ENCODE data around the gene AK9.
A peak's percentile ranks its signal among the peaks of the same experiment; 100 is the strongest.
"Not testable (repeated sequence)": the region's sequence is repeated elsewhere in the genome, so short reads cannot be mapped to it uniquely, and the experiment has no call there.

AK9 gene

DNA sequence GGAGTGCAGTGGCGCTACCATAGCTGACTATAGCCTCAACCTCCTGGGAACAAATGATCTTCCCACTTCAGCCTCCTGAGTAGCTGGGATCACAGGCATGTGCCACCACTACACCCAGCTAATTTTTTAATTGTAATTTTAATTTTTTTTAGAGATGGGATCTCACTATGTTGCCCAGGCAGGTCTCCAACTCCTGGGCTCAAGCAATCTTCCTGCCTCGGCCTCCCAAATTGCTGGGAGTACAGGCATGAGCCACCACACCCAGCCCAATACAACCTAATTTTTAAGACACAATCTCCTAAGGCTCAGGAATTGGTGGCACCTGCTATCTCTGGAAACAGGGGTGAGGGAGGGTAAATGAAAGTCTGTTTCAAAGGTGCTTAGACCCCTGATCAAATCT lies 213.8 kb downstream of the AK9 start:
- DNase-seq: no peak

DNA sequence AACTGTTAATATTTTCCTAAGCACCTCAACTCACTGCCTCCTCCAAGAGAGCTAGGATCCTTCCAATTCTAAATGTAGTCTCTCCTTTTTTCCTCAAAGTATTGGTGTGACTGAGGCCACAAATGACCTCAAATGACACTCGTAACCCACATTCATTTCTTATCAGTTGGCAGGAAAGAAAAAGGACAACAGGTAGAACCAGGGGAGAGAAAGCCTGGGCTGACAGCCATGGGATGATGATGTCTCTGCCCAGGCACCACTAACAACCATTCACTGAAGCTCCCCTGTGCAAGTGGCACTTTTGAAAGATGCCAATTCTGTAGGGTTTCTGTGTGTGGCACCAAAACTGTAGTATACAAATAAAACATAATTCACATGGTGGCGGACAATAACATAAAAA lies 215.4 kb downstream of the AK9 start:
- DNase-seq: no peak

DNA sequence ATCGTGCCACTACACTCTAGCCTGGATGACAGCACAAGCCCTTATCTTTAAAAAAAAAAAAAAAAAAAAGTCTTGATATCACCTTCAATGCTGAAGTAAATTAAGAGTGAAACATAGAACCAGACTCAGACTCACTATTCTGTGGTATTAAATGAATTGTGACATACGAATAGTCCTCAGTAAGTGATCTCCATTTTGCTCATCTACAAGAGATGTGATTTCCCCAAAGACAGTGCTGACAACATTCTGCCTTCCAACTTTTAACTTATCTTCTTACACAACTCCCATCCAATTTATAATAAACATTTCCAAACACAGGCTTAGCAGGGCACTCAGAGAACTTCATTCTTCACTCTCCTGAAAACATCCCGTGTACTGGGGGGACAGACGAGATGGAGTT lies 216.0 kb downstream of the AK9 start:
- DNase-seq: no peak

DNA sequence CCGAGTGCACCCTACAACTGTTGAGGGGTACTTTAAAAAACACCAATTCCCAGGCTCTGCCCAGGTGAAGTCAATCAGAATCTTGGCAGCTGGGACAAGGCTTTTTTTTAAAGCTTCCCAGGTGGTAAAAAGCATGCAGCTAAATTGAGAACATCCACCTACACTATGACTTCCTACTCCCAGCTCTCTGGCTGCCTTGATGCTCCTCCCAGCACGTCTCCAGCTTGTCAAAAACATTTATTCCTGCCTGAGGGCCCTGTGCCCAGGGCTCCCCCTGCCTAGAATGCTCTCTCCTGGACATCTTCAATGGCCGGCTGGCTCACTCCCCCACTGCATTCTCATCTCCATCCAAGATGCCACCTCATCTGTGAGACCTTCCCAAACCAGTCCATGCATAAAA lies 217.9 kb downstream of the AK9 start:
- no peak for DNase-seq

DNA sequence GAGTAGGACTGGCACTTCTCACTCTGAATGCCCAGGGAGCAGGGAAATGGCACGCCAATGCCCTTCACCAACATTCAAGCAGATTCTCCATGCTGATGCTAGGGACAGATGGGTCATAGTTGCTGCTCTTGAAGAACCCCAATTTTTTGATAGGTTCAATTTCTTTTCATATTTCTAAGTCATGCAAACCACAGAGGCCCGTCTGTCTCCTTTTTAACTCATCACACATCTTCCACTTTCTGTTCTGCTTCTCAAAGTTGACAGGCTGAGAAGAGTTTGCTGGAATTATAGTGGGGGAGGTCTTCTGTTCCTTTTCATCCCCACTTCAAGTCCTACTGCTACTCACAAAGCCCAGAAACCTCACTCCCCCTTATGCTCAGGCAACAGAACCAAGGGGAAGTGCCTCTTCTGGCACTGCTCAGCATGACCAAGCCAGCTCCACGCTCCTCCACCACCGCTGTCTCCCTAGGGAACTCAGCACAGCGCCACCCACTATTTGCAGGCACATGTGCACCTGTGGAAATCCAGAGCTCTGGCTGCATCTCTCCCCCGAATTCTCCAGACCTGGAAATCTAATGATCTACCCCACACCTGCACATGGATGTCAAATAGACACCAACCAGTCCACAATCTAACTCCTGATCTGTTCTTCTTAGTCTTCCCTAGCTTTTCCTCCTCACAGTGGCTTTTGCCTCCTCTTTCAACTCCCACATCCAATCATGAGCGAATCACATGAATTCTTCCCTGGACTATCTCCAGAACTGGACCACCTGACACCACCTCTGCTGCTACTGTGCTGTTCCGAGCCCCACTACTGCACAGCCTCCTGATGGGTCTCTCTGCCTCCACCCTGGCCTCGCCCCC lies 218.6 kb downstream of the AK9 start:
- no peak for DNase-seq

DNA sequence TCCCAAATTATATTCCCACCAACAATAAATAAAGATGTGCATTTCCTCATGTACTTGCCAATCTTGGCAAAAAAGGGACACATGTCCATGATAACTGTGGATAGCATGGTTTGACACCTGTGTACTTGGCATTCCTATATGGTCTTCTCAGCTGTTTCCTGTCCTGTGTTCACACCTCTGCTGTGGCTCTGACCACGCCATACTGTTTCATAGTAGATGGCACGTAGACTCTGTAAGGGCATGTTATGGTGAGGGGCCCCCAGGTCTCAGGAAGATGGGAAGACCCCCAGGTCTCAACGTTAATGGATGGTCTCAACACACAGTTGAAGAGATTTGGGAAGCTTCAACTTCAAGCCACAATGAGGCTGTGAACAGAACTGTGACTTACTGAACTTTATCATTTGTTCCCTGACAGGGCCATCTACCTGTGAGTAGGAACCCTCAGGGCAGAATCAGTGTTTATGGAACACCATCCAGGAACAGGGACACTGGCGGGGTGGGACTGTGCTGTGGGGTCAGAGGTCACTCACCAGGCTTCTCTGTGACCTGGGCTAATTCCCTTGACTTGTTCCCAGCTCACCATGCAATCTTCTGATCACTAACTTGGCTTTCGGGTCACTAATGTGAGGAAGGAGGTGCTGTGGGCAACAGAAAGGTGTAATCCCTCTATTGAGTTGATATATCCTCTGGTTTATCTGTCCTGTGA lies 219.7 kb downstream of the AK9 start:
- no peak for DNase-seq

DNA sequence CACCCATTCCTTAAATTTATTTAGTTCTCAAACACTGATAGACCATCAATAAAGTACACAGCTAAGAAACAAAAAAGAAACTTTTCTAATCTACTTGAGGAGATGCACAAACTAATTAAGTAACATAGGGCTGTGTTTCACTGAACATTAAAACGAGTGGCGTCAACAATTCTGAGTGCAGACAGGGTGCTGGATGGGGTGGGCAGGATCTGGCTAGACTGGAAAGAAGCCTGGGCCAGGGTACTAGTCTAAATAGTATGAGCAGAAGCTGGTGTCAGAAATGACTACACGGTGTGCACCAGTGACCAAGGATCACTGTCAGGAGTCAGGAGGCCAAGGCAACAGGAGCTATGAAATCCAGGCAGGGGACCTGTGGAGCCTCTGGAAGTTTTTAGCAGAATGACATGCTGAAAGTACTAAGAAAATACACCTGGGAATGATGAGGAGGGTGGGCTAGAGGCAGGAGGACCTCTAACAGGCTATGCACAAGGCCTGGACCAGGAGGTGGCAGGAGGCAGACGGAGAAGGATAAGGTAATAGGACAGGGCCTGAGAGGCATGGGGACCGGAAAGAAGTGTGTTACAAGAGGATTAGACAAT lies 221.3 kb downstream of the AK9 start:
- no peak for DNase-seq

DNA sequence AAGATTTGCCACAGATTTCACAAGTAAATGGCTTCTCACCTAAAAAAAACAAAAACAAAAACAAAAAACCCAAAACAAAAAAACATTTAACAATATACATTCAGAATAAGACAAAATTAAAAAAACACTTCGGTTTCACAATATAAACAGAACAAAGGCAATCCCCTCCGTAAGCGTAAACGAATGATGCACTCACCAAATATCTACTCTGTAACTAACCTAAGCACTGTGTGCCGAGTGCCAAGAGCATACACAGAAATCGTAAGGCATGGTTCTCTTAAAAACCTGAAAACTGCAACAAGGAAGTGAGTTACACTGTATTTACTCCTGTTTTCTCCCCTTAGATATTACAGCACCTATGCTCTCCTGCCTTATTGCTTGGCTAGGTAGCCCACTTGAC lies 223.3 kb downstream of the AK9 start:
- no peak for DNase-seq

DNA sequence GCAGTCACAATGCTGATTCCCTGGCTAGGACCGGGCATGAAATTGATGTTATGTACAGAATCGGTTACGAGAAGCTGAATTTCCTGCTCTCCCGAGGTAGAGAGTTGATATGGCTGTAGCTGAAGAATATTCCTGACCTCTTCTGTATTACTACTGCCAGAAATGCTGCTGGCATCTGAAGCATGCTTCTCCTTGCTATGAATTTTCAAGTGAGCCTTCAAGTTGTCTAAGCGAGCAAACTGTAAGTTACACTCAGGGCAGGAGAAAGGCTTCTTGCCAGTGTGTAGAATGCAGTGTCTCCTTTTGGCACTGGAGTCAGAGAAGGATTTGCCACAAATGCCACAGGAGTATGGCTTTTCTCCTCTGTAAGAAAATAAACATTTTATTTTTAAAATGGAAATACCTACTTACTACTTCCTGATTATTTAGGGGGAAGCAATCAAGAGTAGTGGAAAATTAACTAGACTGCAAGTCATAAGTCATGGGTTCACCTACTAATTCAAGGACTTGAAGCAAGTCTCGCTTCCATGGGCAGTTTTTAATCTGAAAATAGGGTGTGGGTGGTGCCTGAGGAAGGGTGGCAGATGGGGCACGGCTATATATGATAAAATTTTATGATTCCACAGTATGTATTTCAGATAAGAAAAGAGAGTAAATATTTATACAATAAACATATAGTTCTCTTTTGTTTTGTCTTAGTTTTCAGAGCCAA lies 224.6 kb downstream of the AK9 start:
- DNase-seq: no peak

DNA sequence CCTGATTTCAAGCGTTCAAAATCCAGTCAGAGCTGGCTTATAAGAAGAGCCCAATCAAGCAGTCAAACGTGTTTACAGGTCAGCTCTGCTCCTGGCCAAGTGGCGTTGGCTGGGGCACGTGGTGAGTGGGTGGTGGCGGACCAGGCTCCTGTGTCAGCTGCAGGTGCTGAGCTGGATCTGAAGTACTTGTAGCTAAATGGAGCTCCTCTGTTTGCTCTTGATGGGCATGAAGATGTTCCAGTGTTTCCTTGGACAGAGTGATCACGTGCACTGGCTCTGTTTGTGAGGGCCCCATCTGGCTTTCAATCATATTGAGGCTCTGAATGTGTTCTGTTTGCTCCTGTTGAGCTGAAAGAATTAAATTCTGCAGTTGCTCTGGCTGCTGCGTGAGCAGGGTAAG lies 225.2 kb downstream of the AK9 start:
- no peak for DNase-seq

DNA sequence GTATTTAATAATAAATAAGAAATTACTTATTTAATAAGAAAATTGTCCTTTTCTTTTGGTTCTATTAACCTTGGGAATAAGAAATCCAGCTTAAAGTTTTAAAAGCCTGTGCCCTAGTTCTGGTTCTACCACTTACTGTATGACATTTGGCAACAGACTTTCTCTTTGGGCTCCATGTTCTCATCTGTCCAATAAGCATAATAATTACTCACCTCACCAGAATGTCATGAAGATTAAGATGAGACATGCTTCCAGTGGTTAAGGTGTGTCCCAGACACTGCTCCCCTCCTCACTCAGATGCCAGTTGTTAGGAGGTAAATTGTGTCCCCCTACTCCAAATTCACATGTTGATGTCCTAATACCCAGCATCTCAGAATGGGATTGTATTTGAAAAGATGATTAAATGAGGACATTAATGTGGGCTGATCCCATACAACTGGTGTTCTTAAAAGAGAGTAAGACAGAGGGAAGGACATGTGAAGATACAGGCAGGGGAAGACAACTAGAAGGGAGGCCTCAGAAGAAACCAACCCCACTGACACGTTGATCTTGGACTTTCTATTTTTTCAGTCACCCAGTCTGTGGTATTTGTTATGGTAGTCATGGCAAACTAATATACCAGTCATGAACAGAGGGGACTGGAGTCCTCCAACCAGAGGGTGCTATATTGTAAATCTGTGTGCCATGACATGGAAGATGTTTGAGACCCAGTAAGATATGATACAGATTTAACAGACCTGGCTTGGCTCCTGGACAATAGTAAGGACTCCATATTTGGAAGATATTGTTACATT lies 229.1 kb downstream of the AK9 start:
- DNase-seq: no peak

DNA sequence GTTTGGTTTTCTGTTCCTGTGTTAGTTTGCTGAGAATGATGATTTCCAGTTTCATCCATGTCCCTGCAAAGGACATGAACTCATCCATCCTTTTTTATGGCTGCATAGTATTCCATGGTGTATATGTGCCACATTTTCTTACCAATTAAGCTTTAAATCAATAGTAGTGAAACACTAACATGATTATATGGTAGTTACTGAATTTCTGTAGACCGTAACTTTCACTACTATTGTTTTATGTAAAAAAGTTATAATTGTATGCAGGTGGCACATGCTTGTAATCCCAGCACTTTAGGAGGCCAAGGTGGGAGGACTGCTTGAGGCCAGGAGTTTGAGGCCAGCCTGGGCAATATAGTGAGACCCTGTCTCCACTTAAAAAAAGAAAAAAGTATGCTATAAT lies 229.8 kb downstream of the AK9 start:
- not testable (repeated sequence) for DNase-seq

DNA sequence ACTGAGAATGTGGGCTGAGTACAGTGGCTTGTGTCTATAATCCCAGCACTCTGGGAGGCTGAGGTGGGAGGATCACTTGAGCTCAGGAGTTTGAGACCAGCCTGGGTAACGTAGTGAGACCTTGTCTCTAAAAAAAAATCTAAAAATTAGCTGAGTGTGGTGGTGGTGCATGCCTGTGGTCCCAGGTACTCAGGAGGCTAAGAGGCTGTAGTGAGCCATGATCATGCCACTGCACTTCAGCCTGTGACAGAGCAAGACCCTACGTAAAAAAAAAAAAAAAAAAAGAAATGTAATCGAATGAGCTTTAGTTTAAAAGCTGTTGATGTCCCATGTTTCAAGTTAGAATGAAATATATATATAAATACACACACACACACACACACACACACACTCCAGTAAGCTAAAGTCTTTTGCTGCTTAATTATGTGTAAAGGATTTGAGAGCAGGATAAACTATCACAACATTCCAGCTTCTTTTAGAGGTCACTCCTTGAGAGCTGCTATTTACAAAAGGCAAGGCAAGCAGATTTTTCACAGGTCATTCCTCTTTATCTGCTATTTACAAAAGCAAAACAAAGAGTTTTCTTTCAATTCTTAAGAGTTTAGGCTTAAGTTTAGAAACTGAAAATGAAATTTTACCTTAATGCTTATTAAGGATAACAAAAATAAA lies 230.7 kb downstream of the AK9 start:
- DNase-seq: no peak

DNA sequence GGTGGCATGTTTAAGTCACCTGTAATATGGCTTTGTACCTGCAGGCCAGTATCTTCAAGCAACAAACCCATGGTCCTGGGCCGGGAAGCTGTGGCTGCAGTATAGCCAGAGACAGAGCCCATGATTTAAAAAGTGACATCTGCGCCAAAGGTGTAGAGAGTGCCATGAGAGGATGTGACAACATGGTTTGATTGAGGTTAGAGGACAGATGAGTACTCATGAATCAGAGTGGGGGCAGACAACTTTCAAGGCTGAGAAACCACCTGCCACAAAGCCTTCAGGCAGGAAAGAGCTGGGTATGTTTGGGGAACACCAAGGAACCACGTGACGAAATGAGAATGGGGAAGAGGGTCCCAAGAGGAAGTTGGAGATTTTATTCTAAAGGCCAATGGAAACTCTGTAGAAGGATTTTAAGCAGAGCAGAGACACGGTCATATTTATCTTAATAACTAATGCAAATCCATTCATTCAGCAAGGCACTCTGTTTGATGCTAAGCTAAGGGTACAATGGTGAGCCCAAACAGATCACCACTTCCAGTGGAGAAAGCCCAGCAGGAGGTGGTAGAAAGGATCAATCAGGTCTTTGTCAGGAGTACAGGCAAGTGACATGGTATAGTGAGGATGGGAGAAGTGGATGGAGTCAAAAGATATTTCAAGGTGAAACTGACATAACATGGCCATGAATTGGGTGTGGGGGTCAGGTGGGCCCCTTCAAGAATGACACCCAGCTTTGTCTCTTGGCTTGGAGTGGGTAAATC lies 232.0 kb downstream of the AK9 start:
- DNase-seq: no peak

DNA sequence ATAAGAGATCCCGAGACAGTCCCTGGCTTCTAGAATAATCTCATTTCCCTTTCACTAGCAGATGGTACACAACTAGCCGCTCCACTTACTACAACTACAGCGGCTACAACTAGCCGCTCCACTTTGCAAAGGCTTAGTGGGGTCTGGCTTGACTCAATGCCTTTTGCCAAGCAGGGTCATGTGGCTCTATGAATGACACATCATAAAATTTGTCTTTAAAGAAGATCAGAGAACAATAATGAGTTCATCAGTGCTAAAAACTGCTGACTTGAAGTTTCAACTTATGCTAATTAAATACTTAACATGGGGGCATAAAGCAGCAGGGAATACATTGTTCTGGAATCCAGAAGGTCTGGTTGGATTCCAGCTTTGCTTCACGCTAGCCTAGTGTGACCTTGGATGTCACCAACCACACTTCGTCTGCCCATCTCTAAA lies 233.4 kb downstream of the AK9 start:
- DNase-seq: no peak

DNA sequence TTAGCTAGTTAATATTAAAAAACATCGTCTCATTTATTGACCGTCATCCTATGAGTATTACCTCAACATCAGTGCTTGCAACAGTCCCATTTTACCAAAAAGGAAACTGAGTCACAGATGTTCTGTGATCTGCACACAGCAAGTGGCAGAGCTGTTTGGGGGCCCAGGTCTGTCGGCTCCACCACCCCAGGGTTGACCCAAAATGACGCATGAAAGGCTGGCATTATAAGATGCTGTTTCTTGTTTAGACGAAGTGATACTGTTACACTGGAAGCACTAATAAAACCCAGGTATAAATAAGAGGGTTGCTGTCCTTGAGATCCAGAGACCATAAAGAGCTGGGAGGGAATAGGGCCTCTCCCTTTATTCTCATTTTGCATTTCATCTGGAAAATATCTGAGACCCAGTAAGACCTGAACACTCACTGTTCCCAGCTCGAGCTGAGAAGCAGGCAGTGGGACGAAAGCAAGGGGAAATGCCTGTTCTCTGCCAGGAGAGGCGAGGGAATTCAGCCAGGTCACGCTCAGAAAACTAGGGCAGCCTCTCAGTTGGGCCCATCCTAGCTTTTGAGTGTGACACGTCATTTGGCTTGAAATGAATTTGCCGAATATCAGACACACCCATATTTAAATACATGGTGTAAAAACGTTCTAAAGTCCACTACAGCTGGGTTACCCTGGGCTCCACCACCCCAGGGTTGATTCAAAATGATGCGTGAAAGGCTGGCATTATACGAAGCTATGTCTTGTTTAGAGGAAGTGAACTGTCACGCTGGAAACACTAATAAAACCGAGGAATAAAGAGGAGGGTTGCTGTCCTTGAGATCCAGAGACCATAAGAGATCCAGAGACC lies 234.1 kb downstream of the AK9 start:
- DNase-seq: no peak

DNA sequence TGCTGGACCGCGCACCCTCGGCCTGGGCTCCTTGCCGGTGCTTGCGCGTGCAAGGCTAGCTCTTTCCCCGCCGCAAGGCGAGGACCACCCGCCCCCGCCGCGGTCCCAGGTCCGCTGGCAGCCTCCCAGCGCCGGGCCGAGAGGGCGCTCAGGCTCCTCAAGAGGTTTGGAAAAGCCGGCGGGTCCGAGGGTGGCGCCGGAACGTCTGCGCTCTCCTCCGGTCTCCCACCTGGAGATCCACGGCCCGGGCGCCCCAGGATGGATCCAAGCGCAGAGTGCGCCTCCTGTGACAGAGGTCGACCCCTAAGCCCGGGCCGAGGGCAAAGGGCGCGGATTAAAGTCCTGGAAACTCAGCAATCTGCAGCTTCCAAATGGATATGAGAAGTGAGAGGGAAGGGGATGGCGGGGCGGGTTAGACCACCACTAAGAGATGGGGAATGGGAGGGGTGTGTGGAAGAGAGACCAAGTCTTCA lies 234.9 kb downstream of the AK9 start:
- no peak for DNase-seq

DNA sequence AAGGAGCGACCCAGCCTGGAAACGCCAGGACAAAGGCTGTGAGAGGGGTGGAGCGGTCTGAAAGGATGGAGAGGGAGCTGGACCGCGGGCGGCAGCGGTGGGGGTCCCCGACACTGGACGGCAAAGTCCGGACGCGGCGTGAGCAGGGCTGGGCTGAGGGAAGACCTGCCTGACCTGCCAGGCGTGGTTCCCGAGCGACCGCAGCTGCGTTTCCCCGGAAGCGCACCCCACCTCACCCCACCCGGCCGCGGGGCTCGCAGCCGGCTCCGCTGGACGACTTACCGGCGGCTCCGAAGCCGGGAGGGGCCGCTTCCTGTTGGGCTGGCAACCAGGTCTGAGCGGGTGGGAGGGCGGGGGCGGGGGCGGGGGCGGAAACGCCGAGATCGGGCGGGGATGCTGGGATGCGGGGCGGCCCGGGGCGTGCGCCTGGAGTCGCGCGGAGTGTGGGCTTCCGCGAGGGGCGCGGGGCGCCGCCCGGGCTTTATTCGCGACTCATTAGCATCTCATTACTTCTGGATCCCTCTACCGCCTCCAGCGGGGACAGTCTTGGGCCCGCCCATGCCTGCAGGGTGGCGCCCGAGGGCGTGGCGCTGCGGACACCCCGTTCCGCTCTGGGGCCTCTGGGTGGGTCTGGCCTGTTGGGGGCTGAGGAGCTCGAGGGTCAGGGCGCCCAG lies 235.4 kb downstream of the AK9 start, which contains the start of gene MICAL1:
Gene MICAL1 (minus strand): TSS at position 336 of the 674 bp plus-strand sequence. CDS start 1,576 bp downstream, outside the sequence.
- DNase-seq: peak; percentile 26

All from NCI-H524 treated with DMSO at 0.1 percent for 48 hours (cell line).